HEK293 (cell line): Measurements from ENCODE around the gene FBRSL1.

Experiments used
- CTCF ChIA-PET: fragments of 350-600 bp; formaldehyde crosslinking; extraction: SDS; loops from one replicate; lab custom pipeline; 2021; ENCODE audit warnings: antibody characterized with exemption; lab: Yijun Ruan, JAX
- POLR2A ChIA-PET: fragments of 300-600 bp; formaldehyde crosslinking; extraction: SDS; loops from one replicate; lab custom pipeline; 2020; ENCODE audit warnings: antibody characterized with exemption, inconsistent platforms; lab: Yijun Ruan, JAX
- H3K27ac ChIP-seq: fragments of 200-500 bp; sonication (Bioruptor generic); 2 replicates; pipeline ENCODE4 v1.5.1; 2014; ENCODE audit warnings: low read depth, low read length, control low read depth, inconsistent platforms; ENCODE audit errors: extremely low read depth
- H3K36me3 ChIP-seq, 2 experiments: fragments of 200-500 bp in 1 of 2; sonication (Bioruptor generic) in 1 of 2; 1 replicate in 1 of 2; 2 replicates in 1 of 2; pipeline ENCODE4 v1.5.1; 2014 to 2017; ENCODE audit warnings: inconsistent platforms in 2 of 2, low read length in 2 of 2; ENCODE audit not compliant: control insufficient read depth in 2 of 2, insufficient read depth in 1 of 2
- H3K4me1 ChIP-seq: fragments of 200-500 bp; sonication (Bioruptor generic); 2 replicates; pipeline ENCODE4 v1.5.1; 2014; ENCODE audit warnings: mild to moderate bottlenecking, low read length, inconsistent platforms; ENCODE audit not compliant: control insufficient read depth, insufficient read depth
- H3K4me3 ChIP-seq: 2 replicates; pipeline ENCODE4 v1.5.1; 2011; ENCODE audit warnings: low read depth, mild to moderate bottlenecking, control low read depth, low read length, moderate library complexity
- H3K9me3 ChIP-seq: fragments of 200-500 bp; sonication (Bioruptor generic); 2 replicates; pipeline ENCODE4 v1.5.1; 2014; ENCODE audit warnings: low read depth, low read length, inconsistent platforms; ENCODE audit not compliant: control insufficient read depth, insufficient read depth
- SALL2 ChIP-seq: fragments of 450-650 bp; formaldehyde crosslinking; IDR thresholded peaks from 2 replicates; pipeline ENCODE4 v1.5.0; 2017; ENCODE audit warnings: missing biosample characterization, mild to moderate bottlenecking, missing genetic modification characterization, borderline replicate concordance
- SCRT1 ChIP-seq: fragments of 450-650 bp; formaldehyde crosslinking; IDR thresholded peaks from 2 replicates; pipeline ENCODE4 v1.5.1; 2016; ENCODE audit warnings: missing biosample characterization, missing genetic modification characterization, borderline replicate concordance
- WT1 ChIP-seq: fragments of 450-650 bp; formaldehyde crosslinking; IDR thresholded peaks from 2 replicates; pipeline ENCODE4 v1.5.1; 2016; ENCODE audit warnings: missing biosample characterization, missing genetic modification characterization
- ZFHX2 ChIP-seq: fragments of 450-650 bp; formaldehyde crosslinking; conservative IDR thresholded peaks from 2 replicates; pipeline ENCODE4 v1.5.1; 2016; ENCODE audit warnings: missing biosample characterization, missing genetic modification characterization
- ZFP37 ChIP-seq: fragments of 450-650 bp; formaldehyde crosslinking; IDR thresholded peaks from 2 replicates; pipeline ENCODE4 v1.5.1; 2016; ENCODE audit warnings: missing biosample characterization, missing genetic modification characterization
- ZNF157 ChIP-seq: fragments of 450-650 bp; formaldehyde crosslinking; IDR thresholded peaks from 2 replicates; pipeline ENCODE4 v1.5.1; 2016; ENCODE audit warnings: missing biosample characterization, missing genetic modification characterization
- ZNF560 ChIP-seq: fragments of 450-650 bp; formaldehyde crosslinking; IDR thresholded peaks from 2 replicates; pipeline ENCODE4 v1.5.1; 2017; ENCODE audit warnings: missing biosample characterization, missing genetic modification characterization, borderline replicate concordance
- ZNF621 ChIP-seq: fragments of 450-650 bp; formaldehyde crosslinking; IDR thresholded peaks from 2 replicates; pipeline ENCODE4 v1.5.1; 2017; ENCODE audit warnings: missing biosample characterization, missing genetic modification characterization
- ZNF707 ChIP-seq: fragments of 450-650 bp; formaldehyde crosslinking; IDR thresholded peaks from 2 replicates; pipeline ENCODE4 v1.5.1; 2016; ENCODE audit warnings: missing biosample characterization, missing genetic modification characterization
- ZNF76 ChIP-seq: fragments of 450-650 bp; formaldehyde crosslinking; IDR thresholded peaks from 2 replicates; pipeline ENCODE4; 2016; ENCODE audit warnings: low read depth, missing biosample characterization, missing genetic modification characterization, borderline replicate concordance
- ZNF776 ChIP-seq: fragments of 450-650 bp; formaldehyde crosslinking; IDR thresholded peaks from 2 replicates; pipeline ENCODE4 v1.5.0; 2017; ENCODE audit warnings: missing biosample characterization, missing genetic modification characterization, borderline replicate concordance
- TF ChIP-seq, protein P1 (sequence below): fragments of 450-650 bp; formaldehyde crosslinking; optimal IDR thresholded peaks from 2 replicates; pipeline ENCODE3; 2016; ENCODE audit warnings: missing biosample characterization, mild to moderate bottlenecking, missing genetic modification characterization
- TF ChIP-seq, protein P2 (sequence below): IDR thresholded peaks from 2 replicates; pipeline ENCODE4 v1.6.1; 2011; ENCODE audit warnings: mild to moderate bottlenecking, low read depth, low read length, borderline replicate concordance

Gene FBRSL1

DNA sequence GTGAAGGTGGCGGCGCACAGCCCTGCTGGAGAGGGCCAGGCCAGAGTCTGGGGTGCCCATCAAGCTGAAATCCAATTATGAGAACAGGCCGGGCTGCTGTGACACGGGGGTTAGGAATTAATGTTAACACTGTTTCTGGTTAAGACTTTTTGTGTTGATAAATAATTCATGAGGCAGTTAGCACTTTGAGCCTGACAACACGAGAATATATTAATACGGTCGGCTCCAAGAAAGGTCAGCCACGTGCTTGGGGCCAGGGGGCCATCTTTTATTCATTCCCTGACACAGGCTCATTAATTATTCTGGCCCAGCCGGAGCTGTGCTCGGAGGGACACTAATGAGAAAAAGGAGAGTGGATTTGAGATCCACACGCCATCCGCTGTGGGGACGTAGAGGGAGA is 45.1 kb downstream of the FBRSL1 start:
- no peak for TF ChIP-seq ZFP37
- TF ChIP-seq, protein P1, sequence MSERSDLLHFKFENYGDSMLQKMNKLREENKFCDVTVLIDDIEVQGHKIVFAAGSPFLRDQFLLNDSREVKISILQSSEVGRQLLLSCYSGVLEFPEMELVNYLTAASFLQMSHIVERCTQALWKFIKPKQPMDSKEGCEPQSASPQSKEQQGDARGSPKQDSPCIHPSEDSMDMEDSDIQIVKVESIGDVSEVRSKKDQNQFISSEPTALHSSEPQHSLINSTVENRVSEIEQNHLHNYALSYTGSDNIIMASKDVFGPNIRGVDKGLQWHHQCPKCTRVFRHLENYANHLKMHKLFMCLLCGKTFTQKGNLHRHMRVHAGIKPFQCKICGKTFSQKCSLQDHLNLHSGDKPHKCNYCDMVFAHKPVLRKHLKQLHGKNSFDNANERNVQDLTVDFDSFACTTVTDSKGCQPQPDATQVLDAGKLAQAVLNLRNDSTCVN (tag by site-specific recombination), result no peak
- no peak for TF ChIP-seq ZNF707
- POLR2A ChIA-PET, result no interaction called here

DNA sequence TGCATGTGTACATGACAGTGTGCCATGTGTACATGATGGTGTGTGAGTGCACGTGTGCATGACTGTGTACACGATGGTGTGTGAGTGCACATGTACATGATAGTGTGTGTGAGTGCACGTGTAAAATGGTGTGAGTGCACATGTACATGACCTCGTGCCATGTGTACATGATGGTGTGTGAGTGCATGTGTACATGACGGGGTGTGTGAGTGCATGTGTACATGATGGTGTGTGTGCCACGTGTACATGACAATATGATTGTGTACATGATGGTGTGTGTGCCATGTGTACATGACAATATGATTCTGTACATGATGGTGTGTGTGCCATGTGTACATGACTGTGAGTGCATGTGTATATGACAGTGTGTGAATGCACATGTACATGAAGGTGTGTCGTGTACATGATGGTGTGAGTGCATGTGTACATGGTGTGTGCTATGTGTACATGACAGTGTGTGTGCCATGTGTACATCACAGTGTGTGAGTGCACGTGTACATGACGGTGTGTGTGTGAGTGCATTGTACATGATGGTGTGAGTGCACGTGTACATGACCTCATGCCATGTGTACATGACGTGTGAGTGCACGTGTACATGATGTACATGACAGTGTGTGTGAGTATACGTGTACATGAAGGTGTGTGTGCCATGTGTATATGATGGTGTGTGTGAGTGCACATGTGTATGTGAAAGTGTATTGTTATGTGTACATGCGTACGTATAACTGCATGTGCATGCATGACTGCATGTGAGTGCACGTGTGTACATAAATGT is 46.3 kb downstream of the FBRSL1 start:
- Histone ChIP-seq H3K4me3 (no peak overlapping the region), H3K27ac (no peak overlapping the region), H3K4me1 (no peaks in the 10 kb centered on the region), H3K36me3 (peaks cover 0 to 4% of the 10 kb centered on the region in 2 experiments; a peak in 1 of 3 replicates), H3K9me3 (no peaks in the 10 kb centered on the region; the same call in 1 of the 2 replicates)
- TF ChIP-seq ZNF157, result peak; percentile 60; the same call in 1 of the 2 replicates
- TF ChIP-seq, protein P1 (tag by site-specific recombination), result peak; percentile 12
- no peak for TF ChIP-seq WT1 (tag by site-specific recombination)
- TF ChIP-seq SCRT1 (tag by site-specific recombination), result no peak
- ChIA-PET POLR2A (no interaction called here), CTCF (no interaction called here)

More for the DNA sequence above, 45.1 kb downstream of the FBRSL1 start:
- Histone ChIP-seq H3K36me3 (peaks cover 0 to 4% of the 10 kb centered on the region in 2 experiments; a peak in 1 of 3 replicates), H3K4me3 (no peak overlapping the region), H3K27ac (no peak overlapping the region), H3K9me3 (no peaks in the 10 kb centered on the region; the same call in 1 of the 2 replicates), H3K4me1 (no peaks in the 10 kb centered on the region)
- CTCF ChIA-PET, result no interaction called here

DNA sequence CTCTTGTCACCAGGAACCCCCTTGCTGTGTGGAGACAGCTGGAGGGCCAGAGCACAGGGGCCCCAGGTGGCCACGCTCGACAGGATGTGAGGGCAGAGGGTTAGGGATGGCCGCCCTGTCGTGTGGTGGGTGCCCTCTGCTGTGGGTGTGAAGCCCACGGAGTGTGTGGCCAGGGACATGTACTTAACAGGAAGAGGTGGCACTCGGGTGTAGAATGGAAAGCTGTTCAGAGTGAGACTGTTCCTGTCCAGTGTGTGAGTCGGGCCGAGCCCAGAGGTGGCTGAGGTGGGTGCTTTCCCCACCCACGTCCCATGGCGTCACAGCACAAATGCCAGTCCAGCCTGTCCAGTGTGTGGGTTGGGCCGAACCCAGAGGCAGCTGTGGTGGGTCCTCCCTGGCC is 47.1 kb downstream of the FBRSL1 start:
- H3K27ac ChIP-seq, result no peak overlapping the region
- no peak overlapping the region for H3K4me3 ChIP-seq
- no peak for TF ChIP-seq SALL2 (tag by site-specific recombination)
- no peak for TF ChIP-seq ZNF560 (tag by site-specific recombination)
- no peak for TF ChIP-seq ZNF776 (tag by site-specific recombination)
- no peak for TF ChIP-seq ZNF76
- TF ChIP-seq, protein P2, sequence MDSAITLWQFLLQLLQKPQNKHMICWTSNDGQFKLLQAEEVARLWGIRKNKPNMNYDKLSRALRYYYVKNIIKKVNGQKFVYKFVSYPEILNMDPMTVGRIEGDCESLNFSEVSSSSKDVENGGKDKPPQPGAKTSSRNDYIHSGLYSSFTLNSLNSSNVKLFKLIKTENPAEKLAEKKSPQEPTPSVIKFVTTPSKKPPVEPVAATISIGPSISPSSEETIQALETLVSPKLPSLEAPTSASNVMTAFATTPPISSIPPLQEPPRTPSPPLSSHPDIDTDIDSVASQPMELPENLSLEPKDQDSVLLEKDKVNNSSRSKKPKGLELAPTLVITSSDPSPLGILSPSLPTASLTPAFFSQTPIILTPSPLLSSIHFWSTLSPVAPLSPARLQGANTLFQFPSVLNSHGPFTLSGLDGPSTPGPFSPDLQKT, result no peak
- TF ChIP-seq ZNF621 (tag by site-specific recombination), result no peak
- 0 out of 2 replicates have a peak, but pooled peaks have one; percentile 29 for TF ChIP-seq ZFHX2 (tag by site-specific recombination)
- ChIA-PET POLR2A (interaction anchor here (0.6 kb wide), 1 partner anchor 230 kb away, joined by 8 read pairs; no protein-coding TSS in a partner anchor), CTCF (no interaction called here)
- H3K9me3 ChIP-seq, result no peaks in the 10 kb centered on the region; the same call in 1 of the 2 replicates
- H3K4me1 ChIP-seq, result no peaks in the 10 kb centered on the region
- peaks cover 0 to 4% of the 10 kb centered on the region in 2 experiments; a peak in 1 of 3 replicates for H3K36me3 ChIP-seq
